OCI-LY3 (cell line): ENCODE results near the gene FTSJ1.

Experiments used
- H2AFZ ChIP-seq: fragments of 200-600, 300-600 bp; shearing (Covaris generic); 2 replicates; pipeline ENCODE4 v1.6.0; 2014; ENCODE audit warnings: antibody characterized with exemption, low read depth, low read length
- H3K27ac ChIP-seq: fragments of 200-600, 300-600 bp; sonication (generic); 2 replicates; pipeline ENCODE4 v1.5.1; 2014; ENCODE audit warnings: mild to moderate bottlenecking, low read length, moderate library complexity, mixed read lengths
- H3K27me3 ChIP-seq: fragments of 200-600, 300-600 bp; sonication (generic); 2 replicates; pipeline ENCODE4 v1.6.1; 2014; ENCODE audit warnings: low read depth, low read length, mixed read lengths
- H3K36me3 ChIP-seq: fragments of 200-600, 300-600 bp; sonication (generic); replicated peaks from 2 replicates; pipeline ENCODE3; 2014; ENCODE audit warnings: low read depth, low read length, mixed read lengths
- H3K4me1 ChIP-seq: fragments of 300-600, 200-600 bp; sonication (generic); 2 replicates; pipeline ENCODE4 v1.6.1; 2014; ENCODE audit warnings: low read length, mixed read lengths
- H3K4me2 ChIP-seq: fragments of 200-600, 300-600 bp; sonication (generic); 2 replicates; pipeline ENCODE4 v1.6.1; 2014; ENCODE audit warnings: low read length, mixed read lengths
- H3K4me3 ChIP-seq: fragments of 300-600, 200-600 bp; sonication (generic); 2 replicates; pipeline ENCODE4 v1.5.1; 2014; ENCODE audit warnings: antibody characterized with exemption, mild to moderate bottlenecking, low read length, moderate library complexity
- H3K79me2 ChIP-seq: fragments of 300-600, 200-600 bp; shearing (Covaris generic); 2 replicates; pipeline ENCODE4 v1.6.1; 2014; ENCODE audit warnings: mild to moderate bottlenecking, low read length, mixed read lengths
- H3K9ac ChIP-seq: fragments of 300-600, 200-600 bp; shearing (Covaris generic); 2 replicates; pipeline ENCODE4 v1.6.0; 2014; ENCODE audit warnings: mild to moderate bottlenecking, low read length, moderate library complexity
- H3K9me3 ChIP-seq: fragments of 200-600, 300-600 bp; shearing (Covaris generic); 2 replicates; pipeline ENCODE4 v1.6.1; 2014; ENCODE audit warnings: low read length, mixed read lengths; ENCODE audit not compliant: insufficient read depth
- H4K20me1 ChIP-seq: fragments of 200-600, 300-600 bp; sonication (generic); 2 replicates; pipeline ENCODE4 v1.6.1; 2016; ENCODE audit warnings: low read length, mixed read lengths; ENCODE audit not compliant: insufficient read depth
- CTCF ChIP-seq: fragments of 200-600, 300-600 bp; sonication (generic); IDR thresholded peaks from 2 replicates; pipeline ENCODE4 v1.5.1; 2014; ENCODE audit warnings: antibody characterized with exemption, low read length, low read depth
- EZH2phosphoT487 ChIP-seq: fragments of 200-600 bp; shearing (Covaris generic); IDR thresholded peaks from 2 replicates; pipeline ENCODE4 v1.6.1; 2018; ENCODE audit warnings: antibody characterized with exemption, mixed run types, low read depth

FTSJ1 gene

GRCh38 chrX:48459483-48459882, 16.5 kb upstream of the FTSJ1 start:
- Histone ChIP-seq H3K9ac (no peak overlapping the region), H2AFZ (no peak overlapping the region), H3K36me3 (peaks cover 14% of the 10 kb centered on the region), H3K4me2 (no peak overlapping the region), H3K79me2 (peaks cover 12% of the 10 kb centered on the region), H3K27me3 (no peaks in the 10 kb centered on the region), H3K27ac (no peak overlapping the region), H3K9me3 (no peaks in the 10 kb centered on the region), H3K4me3 (no peak overlapping the region), H4K20me1 (no peaks in the 10 kb centered on the region), H3K4me1 (no peaks in the 10 kb centered on the region)
- TF ChIP-seq CTCF (no peak), EZH2phosphoT487 (no peak)

DNA sequence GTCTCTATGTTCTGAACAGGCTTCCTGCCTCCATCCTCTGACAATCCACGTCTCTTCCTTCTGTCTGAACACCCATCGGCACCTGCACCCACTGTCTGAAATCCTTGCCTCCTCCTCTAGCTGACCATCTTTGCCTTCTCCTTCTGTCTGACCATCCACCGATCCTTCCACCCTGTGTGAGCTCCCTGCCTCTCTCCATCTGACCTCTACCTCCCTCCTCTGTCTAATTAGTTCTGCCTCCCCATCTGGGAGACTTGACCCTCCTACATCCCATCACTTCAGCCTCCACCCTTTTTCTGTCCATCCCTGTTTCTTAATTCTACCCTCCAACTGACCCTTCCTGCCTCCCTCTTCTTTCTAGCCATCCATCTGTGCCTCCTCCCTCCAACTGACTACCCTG, 16.0 kb upstream of the FTSJ1 start:
- Histone ChIP-seq H3K4me3 (no peak overlapping the region), H4K20me1 (no peaks in the 10 kb centered on the region), H3K79me2 (peaks cover 15% of the 10 kb centered on the region), H3K27ac (no peak overlapping the region), H2AFZ (no peak overlapping the region), H3K36me3 (peaks cover 14% of the 10 kb centered on the region), H3K27me3 (no peaks in the 10 kb centered on the region), H3K4me1 (no peaks in the 10 kb centered on the region), H3K9ac (no peak overlapping the region), H3K4me2 (no peak overlapping the region), H3K9me3 (no peaks in the 10 kb centered on the region)
- TF ChIP-seq CTCF (no peak), EZH2phosphoT487 (no peak)

- H3K9me3 ChIP-seq: no peaks in the 10 kb centered on the region
- H4K20me1 ChIP-seq: no peaks in the 10 kb centered on the region
- H3K9ac ChIP-seq: no peak overlapping the region
- no peak overlapping the region for H3K27ac ChIP-seq
- peaks cover 21% of the 10 kb centered on the region for H3K79me2 ChIP-seq
- H3K4me2 ChIP-seq: no peak overlapping the region
- no peak overlapping the region for H2AFZ ChIP-seq
- H3K4me1 ChIP-seq: no peaks in the 10 kb centered on the region
- H3K36me3 ChIP-seq: peaks cover 18% of the 10 kb centered on the region
- H3K27me3 ChIP-seq: no peaks in the 10 kb centered on the region
- no peak overlapping the region for H3K4me3 ChIP-seq
- TF ChIP-seq EZH2phosphoT487 (no peak), CTCF (no peak)
Measured at GRCh38 chrX:48460606-48461005, 15.4 kb upstream of the FTSJ1 start.

GRCh38 chrX:48461830-48462229, 14.2 kb upstream of the FTSJ1 start:
- Histone ChIP-seq H3K36me3 (peaks cover 22% of the 10 kb centered on the region), H3K4me3 (no peak overlapping the region), H3K9me3 (no peaks in the 10 kb centered on the region)

More at GRCh38 chrX:48461830-48462229, 14.2 kb upstream of the FTSJ1 start:
- Histone ChIP-seq H3K4me1 (0 out of 2 replicates have a peak, but pooled peaks cover 2% of the 10 kb centered on the region), H4K20me1 (no peaks in the 10 kb centered on the region), H3K27me3 (no peaks in the 10 kb centered on the region), H3K4me2 (no peak overlapping the region), H3K79me2 (peaks cover 33% of the 10 kb centered on the region), H3K9ac (no peak overlapping the region), H3K27ac (no peak overlapping the region), H2AFZ (no peak overlapping the region)
- no peak for TF ChIP-seq EZH2phosphoT487
- TF ChIP-seq CTCF: no peak
